GM20000 (cell line): ENCODE measurements around the gene MEF2B.
"Not testable (repeated sequence)": the region's sequence is repeated elsewhere in the genome, so short reads cannot be mapped to it uniquely, and the experiment has no call there.

Source experiments
- DNase-seq: peaks from one replicate; pipeline ENCODE4 v3.0.0; 2012; ENCODE audit warnings: low spot score
- CTCF ChIP-seq: IDR thresholded peaks from 2 replicates; pipeline ENCODE4 v1.5.1; 2012; ENCODE audit warnings: mild to moderate bottlenecking, control low read depth; ENCODE audit errors: extremely low read depth, missing control alignments

The MEF2B gene

DNA sequence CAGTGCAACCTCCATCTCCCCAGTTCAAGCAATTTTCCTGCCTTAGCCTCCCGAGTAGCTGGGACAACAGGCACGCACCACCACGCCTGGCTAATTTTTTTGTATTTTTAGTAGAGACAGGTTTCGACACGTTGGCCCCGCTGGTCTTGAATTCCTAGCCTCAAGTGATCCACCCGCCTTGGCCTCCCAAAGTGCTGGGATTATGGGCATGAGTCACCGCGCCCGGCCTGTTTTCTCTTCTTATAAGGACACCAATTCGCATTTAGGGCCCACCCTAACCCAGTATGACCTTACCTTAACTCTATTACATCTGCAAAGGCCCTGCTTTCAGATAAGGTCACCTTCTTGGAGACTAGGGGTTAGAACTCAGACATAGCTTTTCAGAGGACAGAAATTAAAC is 66.9 kb downstream of the MEF2B start:
- TF ChIP-seq CTCF = no peak
- no peak for DNase-seq

DNA sequence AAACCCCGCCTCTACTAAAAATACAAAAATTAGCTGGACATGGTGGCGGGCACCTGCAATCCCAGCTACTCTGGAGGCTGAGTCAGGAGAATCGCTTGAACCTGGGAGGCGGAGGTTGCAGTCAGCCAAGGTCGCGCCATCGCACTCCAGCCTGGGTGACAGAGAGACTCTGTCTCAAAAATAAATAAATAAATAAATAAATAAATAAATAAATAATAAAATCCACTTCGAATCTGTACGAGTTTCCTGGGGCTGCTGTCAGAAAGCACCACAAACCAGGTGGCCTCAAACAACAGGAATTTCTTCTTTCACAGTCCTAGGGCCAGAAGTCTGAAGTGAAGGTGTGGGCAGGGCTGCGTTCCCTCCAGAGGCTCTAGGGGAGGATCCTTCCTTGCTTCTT is 67.5 kb downstream of the MEF2B start:
- not testable (repeated sequence) for DNase-seq

GRCh38 chr19:19101540-19101939 is 68.5 kb downstream of the MEF2B start:
- no peak for DNase-seq
- TF ChIP-seq CTCF = no peak

DNA sequence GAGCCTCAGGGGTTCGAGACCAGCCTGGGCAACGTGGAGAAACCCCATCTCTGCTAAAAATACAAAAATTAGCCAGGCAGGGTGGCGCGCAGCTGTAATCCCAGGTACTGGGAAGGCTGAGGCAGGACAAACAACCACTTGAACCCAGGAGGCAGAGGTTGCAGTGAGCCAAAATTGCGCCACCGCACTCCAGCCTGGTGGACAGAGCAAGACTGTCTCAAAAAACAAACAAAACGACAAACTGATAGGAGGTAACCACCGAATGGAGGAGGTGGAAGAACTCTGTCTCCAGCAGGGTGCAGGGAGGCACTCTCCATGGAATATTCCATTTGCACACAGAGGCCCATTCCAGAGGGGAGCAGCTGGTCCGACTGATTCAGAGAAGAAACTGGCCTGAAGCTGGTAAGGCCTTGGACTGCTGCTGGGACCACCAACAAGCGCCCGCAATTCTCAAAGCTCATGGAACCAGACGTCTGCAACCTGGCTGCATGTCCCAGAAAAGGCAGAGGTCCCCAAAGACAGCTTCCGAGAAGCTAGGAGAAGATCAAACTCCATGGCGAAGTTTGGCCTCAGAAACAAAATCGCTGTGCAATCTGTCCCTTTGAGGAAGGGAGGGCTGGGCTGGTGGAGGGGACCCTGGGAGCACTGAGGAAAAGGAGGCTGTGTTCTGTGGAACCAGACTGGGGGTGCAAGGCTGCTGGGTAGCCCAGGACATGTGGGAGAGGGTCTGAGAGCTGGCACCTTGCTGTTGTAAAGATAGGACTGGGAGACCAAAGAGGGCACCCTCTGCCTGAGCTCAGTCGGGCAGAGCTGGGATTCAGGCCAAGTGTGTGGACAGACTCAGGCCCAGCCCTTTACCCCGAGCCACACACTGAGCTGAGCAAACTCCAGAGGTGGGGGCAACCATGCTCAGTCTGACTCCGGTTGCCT is 71.1 kb downstream of the MEF2B start:
- no peak for DNase-seq
- no peak for TF ChIP-seq CTCF

DNA sequence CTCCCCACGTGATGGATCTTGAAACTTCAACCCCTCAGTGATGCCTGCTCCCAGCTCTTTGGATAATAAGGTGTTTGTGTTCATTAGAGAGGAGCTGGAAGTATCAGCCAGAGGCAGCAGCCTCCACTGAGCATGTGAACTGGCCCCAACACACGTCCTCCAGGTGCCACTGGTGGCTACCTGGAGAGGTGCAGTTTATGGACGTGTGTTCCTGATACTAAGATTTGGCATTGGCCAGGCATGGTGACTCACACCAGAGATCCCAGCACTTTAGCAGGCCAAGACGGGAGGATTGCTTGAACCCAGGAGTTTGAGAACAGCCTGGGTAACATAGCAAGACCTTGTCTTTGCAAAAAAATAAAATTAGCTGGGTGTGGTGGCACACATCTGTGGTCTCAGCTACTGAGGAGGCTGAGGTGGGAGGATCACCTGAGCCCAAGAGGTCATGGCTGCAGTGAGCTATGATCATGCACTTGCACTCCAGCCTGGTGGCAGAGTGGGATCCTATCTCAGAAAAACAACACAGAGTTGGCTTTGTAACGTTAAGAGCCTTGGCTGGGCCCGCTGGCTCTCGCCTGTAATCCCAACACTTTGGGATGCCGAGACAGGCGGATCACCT is 71.9 kb downstream of the MEF2B start:
- DNase-seq = no peak
- TF ChIP-seq CTCF = no peak

DNA sequence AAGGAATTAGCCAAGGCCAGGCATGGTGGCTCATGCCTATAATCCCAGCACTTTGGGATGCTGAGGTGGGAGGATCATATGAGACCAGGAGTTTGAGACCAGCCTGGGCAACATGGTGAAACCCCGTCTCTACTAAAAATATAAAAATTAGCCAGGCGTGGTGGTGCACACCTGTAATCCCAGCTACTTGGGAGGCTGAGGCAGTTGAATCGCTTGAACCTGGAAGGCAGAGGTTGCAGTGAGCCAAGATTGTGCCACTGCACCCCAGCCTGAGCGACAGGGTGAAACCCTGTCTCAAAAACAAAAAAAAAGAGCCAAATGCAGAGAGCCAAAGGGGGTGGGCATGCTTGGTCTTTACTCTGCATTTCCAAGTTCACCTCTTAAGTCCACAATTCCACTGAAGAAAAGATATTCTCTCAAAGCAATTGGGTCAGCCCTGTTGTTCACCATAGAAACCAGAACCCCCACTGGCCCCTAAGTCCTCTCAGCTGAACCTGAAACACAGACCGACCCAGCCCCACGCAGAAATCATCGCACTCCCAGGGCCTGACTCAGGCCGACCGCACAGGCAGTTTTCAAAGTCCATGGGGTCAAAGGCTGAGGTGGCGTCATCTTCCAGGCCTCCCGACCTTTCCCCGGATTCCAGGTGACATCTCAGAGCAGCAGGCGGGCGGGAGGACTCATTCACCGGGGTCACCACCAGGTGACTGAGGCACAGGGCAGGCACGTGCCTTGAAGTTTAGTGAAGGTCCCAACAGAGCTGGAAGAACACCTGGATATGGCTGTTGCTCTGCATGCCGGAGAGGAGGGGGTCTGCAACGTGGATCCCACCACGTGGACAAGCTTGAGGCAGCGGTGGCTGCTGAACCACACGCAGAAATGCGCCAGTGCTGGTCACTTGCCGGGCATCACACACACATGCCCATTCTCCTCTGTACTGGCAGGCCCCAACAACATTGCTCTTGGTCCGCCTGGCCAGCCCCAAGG is 73.1 kb downstream of the MEF2B start:
- TF ChIP-seq CTCF = no peak
- no peak for DNase-seq

- no peak for TF ChIP-seq CTCF
- no peak for DNase-seq
Measured at GRCh38 chr19:19095691-19096090, 74.4 kb downstream of the MEF2B start.
